Suprapubic skin (tissue), 4 donors: ENCODE results near the gene SLC17A8.

Experiments
- POLR2A ChIP-seq, 2 donors: fragments of 450-650 bp; IDR thresholded peaks; one replicate each; pipeline ENCODE4 v1.6.1; 2017; ENCODE audit warnings: antibody characterized with exemption in 2 of 2, mild to moderate bottlenecking in 2 of 2, moderate library complexity in 2 of 2
- POLR2AphosphoS5 ChIP-seq, 3 donors: sonication (generic); formaldehyde crosslinking; IDR thresholded peaks; one replicate each; pipeline ENCODE4 v1.6.1; 2017; ENCODE audit warnings: antibody characterized with exemption in 3 of 3
- TF ChIP-seq, protein P1 (sequence below), 2 donors: fragments of 200-600 bp in 1 of 2; fragments of 450-650 bp in 1 of 2; sonication (generic) in 1 of 2; IDR thresholded peaks; one replicate each; pipeline ENCODE4 v1.5.1; 2016 to 2019; ENCODE audit warnings: antibody characterized with exemption in 2 of 2, mild to moderate bottlenecking in 1 of 2, moderate library complexity in 1 of 2

- TF ChIP-seq, protein P1, sequence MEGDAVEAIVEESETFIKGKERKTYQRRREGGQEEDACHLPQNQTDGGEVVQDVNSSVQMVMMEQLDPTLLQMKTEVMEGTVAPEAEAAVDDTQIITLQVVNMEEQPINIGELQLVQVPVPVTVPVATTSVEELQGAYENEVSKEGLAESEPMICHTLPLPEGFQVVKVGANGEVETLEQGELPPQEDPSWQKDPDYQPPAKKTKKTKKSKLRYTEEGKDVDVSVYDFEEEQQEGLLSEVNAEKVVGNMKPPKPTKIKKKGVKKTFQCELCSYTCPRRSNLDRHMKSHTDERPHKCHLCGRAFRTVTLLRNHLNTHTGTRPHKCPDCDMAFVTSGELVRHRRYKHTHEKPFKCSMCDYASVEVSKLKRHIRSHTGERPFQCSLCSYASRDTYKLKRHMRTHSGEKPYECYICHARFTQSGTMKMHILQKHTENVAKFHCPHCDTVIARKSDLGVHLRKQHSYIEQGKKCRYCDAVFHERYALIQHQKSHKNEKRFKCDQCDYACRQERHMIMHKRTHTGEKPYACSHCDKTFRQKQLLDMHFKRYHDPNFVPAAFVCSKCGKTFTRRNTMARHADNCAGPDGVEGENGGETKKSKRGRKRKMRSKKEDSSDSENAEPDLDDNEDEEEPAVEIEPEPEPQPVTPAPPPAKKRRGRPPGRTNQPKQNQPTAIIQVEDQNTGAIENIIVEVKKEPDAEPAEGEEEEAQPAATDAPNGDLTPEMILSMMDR (IDR thresholded peaks at IDR 0.05), result no peak
- TF ChIP-seq POLR2AphosphoS5 (IDR thresholded peaks at IDR 0.05), result no peak
- TF ChIP-seq POLR2A (IDR thresholded peaks at IDR 0.05), result no peak
These were observed 19.6 kb upstream of the SLC17A8 start for GRCh38 chr12:100337299-100337698.
